HCT116 (cell line): ENCODE results near the gene PTCD3. TPM values are rescaled to one million over a fixed set of nuclear protein-coding genes. Genes with fewer than 3 reads are reported as not detected.

Source experiments
- ATAC-seq: fragments of 200-7000 bp; cut with Tn5 transposase; 2 replicates; pipeline ENCODE4 v1.9.1; 2020; ENCODE audit warnings: mild to moderate bottlenecking, moderate library complexity
- BruUV-seq: library from RNA; stranded (reverse); fragments of 400-500 nt; replicated peaks from 2 replicates; lab custom pipeline; 2021; lab: Mats Ljungman, UMichigan
- CTCF ChIA-PET: fragments of 300-600 bp; sonication (Branson Sonifier 250); formaldehyde crosslinking; loops from one replicate; lab custom pipeline; 2021; ENCODE audit warnings: antibody characterized with exemption; lab: Charles Lee
- POLR2A ChIA-PET: fragments of 300-600, 350-600 bp; sonication (Branson Sonifier 250); formaldehyde crosslinking; loops from one replicate; lab custom pipeline; 2021; ENCODE audit warnings: antibody characterized with exemption; lab: Charles Lee
- RAD21 ChIA-PET, 2 experiments: fragments of 300-600 bp; sonication (Branson Sonifier 250); formaldehyde crosslinking; loops; one replicate each; lab custom pipeline; 2023; ENCODE audit warnings: low total read pairs in 2 of 2; ENCODE audit not compliant: uncharacterized antibody in 2 of 2, unreplicated experiment in 2 of 2, low non-redundant PET in 1 of 2; lab: Charles Lee
- DNase-seq: peaks from one replicate; pipeline ENCODE4 v3.0.0-alpha.2; 2010; ENCODE audit warnings: low read depth, low spot score
- H2AFZ ChIP-seq: fragments of 200-600 bp; shearing (Covaris generic), sonication (generic); 2 replicates; pipeline ENCODE4 v1.6.1; 2017; ENCODE audit warnings: low read depth, mixed run types, mixed read lengths, antibody characterized with exemption, low read length; ENCODE audit not compliant: poor library complexity, severe bottlenecking
- H3K27ac ChIP-seq: 2 replicates; pipeline ENCODE4 v1.5.1; 2012; ENCODE audit warnings: low read depth, low read length
- H3K27me3 ChIP-seq: fragments of 200-600 bp; sonication (generic); 2 replicates; pipeline ENCODE4 v1.6.1; 2016; ENCODE audit warnings: mixed run types, low read length, mixed read lengths; ENCODE audit not compliant: insufficient read depth
- H3K36me3 ChIP-seq, 2 experiments: fragments of 200-500 bp in 1 of 2; fragments of 200-600 bp in 1 of 2; sonication (Bioruptor generic) in 1 of 2; sonication (generic) in 1 of 2; 2 replicates each; pipeline versions ENCODE4 v1.5.1 to v1.6.1; 2014 to 2016; ENCODE audit warnings: low read length in 2 of 2, inconsistent platforms in 1 of 2, mixed read lengths in 1 of 2, mixed run types in 1 of 2; ENCODE audit not compliant: insufficient read depth in 2 of 2, control insufficient read depth in 1 of 2
- H3K4me1 ChIP-seq, 2 experiments: fragments of 200-600 bp in 1 of 2; sonication (generic) in 1 of 2; 2 replicates each; pipeline versions ENCODE4 v1.5.1 to v1.6.1; 2012 to 2017; ENCODE audit warnings: low read length in 2 of 2, inconsistent platforms in 1 of 2, mild to moderate bottlenecking in 1 of 2, mixed read lengths in 1 of 2, mixed run types in 1 of 2, moderate library complexity in 1 of 2; ENCODE audit not compliant: insufficient read depth in 2 of 2, control insufficient read depth in 1 of 2
- H3K4me2 ChIP-seq: fragments of 200-600 bp; sonication (generic); 2 replicates; pipeline ENCODE4 v1.6.1; 2017; ENCODE audit warnings: mixed run types, low read length, mixed read lengths
- H3K4me3 ChIP-seq, 2 experiments: fragments of 200-600 bp in 1 of 2; sonication (generic) in 1 of 2; replicated peaks in 1 of 2; 2 replicates each; pipeline ENCODE4 v1.5.1; 2011 to 2016; ENCODE audit warnings: low read length in 2 of 2, control low read depth in 1 of 2, low read depth in 1 of 2, mild to moderate bottlenecking in 1 of 2, mixed read lengths in 1 of 2, mixed run types in 1 of 2
- H3K79me2 ChIP-seq: fragments of 200-600 bp; sonication (generic); 2 replicates; pipeline ENCODE4 v1.6.1; 2017; ENCODE audit warnings: mild to moderate bottlenecking, mixed run types, low read length, moderate library complexity, mixed read lengths; ENCODE audit not compliant: insufficient read depth
- H3K9ac ChIP-seq: fragments of 200-600 bp; sonication (generic); 2 replicates; pipeline ENCODE4 v1.6.1; 2016; ENCODE audit warnings: low read length, mixed read lengths
- H3K9me2 ChIP-seq: fragments of 200-600 bp; sonication (generic), shearing (Covaris generic); 2 replicates; pipeline ENCODE4 v1.6.1; 2017; ENCODE audit warnings: mixed run types, mild to moderate bottlenecking, moderate library complexity; ENCODE audit not compliant: insufficient read depth
- H3K9me3 ChIP-seq, 2 experiments: fragments of 200-500 bp in 1 of 2; fragments of 200-600 bp in 1 of 2; sonication (Bioruptor generic) in 1 of 2; sonication (generic) in 1 of 2; 2 replicates each; pipeline ENCODE4 v1.6.1; 2014 to 2017; ENCODE audit warnings: low read length in 2 of 2, mixed read lengths in 2 of 2, inconsistent platforms in 1 of 2, low read depth in 1 of 2, mild to moderate bottlenecking in 1 of 2, mixed run types in 1 of 2, moderate library complexity in 1 of 2; ENCODE audit not compliant: control insufficient read depth in 1 of 2, insufficient read depth in 1 of 2
- H4K20me1 ChIP-seq: fragments of 200-600 bp; sonication (generic), shearing (Covaris generic); 2 replicates; pipeline ENCODE4 v1.6.1; 2017; ENCODE audit warnings: mixed run types, mild to moderate bottlenecking, moderate library complexity; ENCODE audit not compliant: insufficient read depth
- ATF3 ChIP-seq: IDR thresholded peaks from 2 replicates; pipeline ENCODE4 v1.6.1; 2012
- CEBPB ChIP-seq: IDR thresholded peaks from 2 replicates; pipeline ENCODE4 v1.6.1; 2012; ENCODE audit warnings: low read depth
- CTCF ChIP-seq, 3 experiments: fragments of 200-600 bp in 1 of 3; sonication (generic) in 1 of 3; IDR thresholded peaks in 2 of 3; conservative IDR thresholded peaks in 1 of 3; 2 replicates each; pipeline ENCODE4 v1.5.1; 2012 to 2017; ENCODE audit warnings: low read depth in 2 of 3, low read length in 2 of 3, antibody characterized with exemption in 1 of 3, borderline replicate concordance in 1 of 3, control low read depth in 1 of 3, mild to moderate bottlenecking in 1 of 3, mixed read lengths in 1 of 3, mixed run types in 1 of 3, moderate library complexity in 1 of 3; ENCODE audit not compliant: insufficient read depth in 1 of 3
- ELF1 ChIP-seq: IDR thresholded peaks from 2 replicates; pipeline ENCODE4 v1.6.1; 2012; ENCODE audit warnings: low read depth, borderline replicate concordance
- POLR2A ChIP-seq: IDR thresholded peaks from 2 replicates; pipeline ENCODE4 v1.7.0; 2011; ENCODE audit warnings: borderline replicate concordance; ENCODE audit not compliant: insufficient read depth, insufficient read length; ENCODE audit errors: extremely low read depth
- POLR2AphosphoS5 ChIP-seq: IDR thresholded peaks from 2 replicates; pipeline ENCODE4 v1.6.1; 2011; ENCODE audit warnings: mild to moderate bottlenecking, low read depth, low read length, moderate library complexity
- RAD21 ChIP-seq: IDR thresholded peaks from 2 replicates; pipeline ENCODE4 v1.6.1; 2012; ENCODE audit warnings: low read depth, mild to moderate bottlenecking
- REST ChIP-seq: IDR thresholded peaks from 2 replicates; pipeline ENCODE4 v1.6.1; 2012; ENCODE audit warnings: low read depth
- YY1 ChIP-seq: IDR thresholded peaks from 2 replicates; pipeline ENCODE4 v1.6.1; 2011; ENCODE audit warnings: low read length, low read depth, moderate library complexity, mild to moderate bottlenecking; ENCODE audit not compliant: insufficient replicate concordance; ENCODE audit errors: extremely low read depth
- ZFX ChIP-seq: fragments of 450-650 bp; IDR thresholded peaks from 2 replicates; pipeline ENCODE4 v1.6.1; 2017
- ZNF274 ChIP-seq: fragments of 200-500 bp; sonication (Bioruptor generic); IDR thresholded peaks from 2 replicates; pipeline ENCODE4 v1.6.1; 2014; ENCODE audit warnings: mild to moderate bottlenecking, low read depth, low read length, inconsistent platforms
- intact Hi-C: fragments of 100-400 bp; cut with micrococcal nuclease; formaldehyde crosslinking; loops from 2 replicates; pipeline ENCODE4 v1.10.0; 2022
- total RNA-seq: library from RNA; stranded (reverse); gene quantifications from one replicate; pipeline ENCODE4 v1.2.1, GENCODE V29; 2021; ENCODE audit not compliant: unreplicated experiment

The PTCD3 gene
- total RNA-seq, 1 experiment from 2014 or later: 154 TPM

GRCh38 chr2:86124683-86125082 lies 18.6 kb downstream of the PTCD3 start:
- POLR2A ChIA-PET: no interaction called here

More at GRCh38 chr2:86124683-86125082, 18.6 kb downstream of the PTCD3 start:
- Histone ChIP-seq H2AFZ (no peak overlapping the region), H3K9me3 (no peaks in the 10 kb centered on the region), H3K4me1 (no peaks in the 10 kb centered on the region), H3K27ac (no peak overlapping the region), H3K9ac (no peak overlapping the region), H3K36me3 (peaks cover 75 to 79% of the 10 kb centered on the region in 2 experiments), H3K4me2 (no peak overlapping the region), H3K27me3 (no peaks in the 10 kb centered on the region), H3K79me2 (peaks cover 46% of the 10 kb centered on the region; the same call in 1 of the 2 replicates), H3K4me3 (no peak overlapping the region), H3K9me2 (no peaks in the 10 kb centered on the region), H4K20me1 (0 out of 2 replicates have a peak, but pooled peaks cover 3% of the 10 kb centered on the region)
- ATAC-seq (no peak), DNase-seq (no peak)
- TF ChIP-seq POLR2A: no peak
- no peak for TF ChIP-seq ZNF274
- no peak for TF ChIP-seq RAD21
- TF ChIP-seq POLR2AphosphoS5: no peak
- no peak for TF ChIP-seq ATF3
- TF ChIP-seq YY1: no peak
- no peak for TF ChIP-seq ELF1
- TF ChIP-seq REST: no peak
- no peak for TF ChIP-seq CEBPB
- no peak for TF ChIP-seq ZFX
- TF ChIP-seq CTCF (IDR thresholded peaks at IDR 0.05 in 2 of 3, conservative IDR thresholded peaks at IDR 0.05 in 1 of 3; ENCODE audit: borderline replicate concordance in 1 of 3, insufficient read depth in 1 of 3, low read depth in 2 of 3, low read length in 2 of 3): no peak
- CTCF ChIA-PET: no interaction called here
- BruUV-seq: no TSS peak
- RAD21 ChIA-PET: no interaction called here
- intact Hi-C loops: no loop called here
